Spleen (tissue), 11 donors: Measurements from ENCODE around the gene HOXC5. TPM values are rescaled to one million over a fixed set of nuclear protein-coding genes. Genes with fewer than 3 reads are reported as not detected.

ENCODE experiments used
- DNase-seq: peaks from one replicate; pipeline ENCODE4 v3.0.0-alpha.2; 2020
- H3K27ac ChIP-seq, 8 donors: fragments of 200-600 bp; sonication (generic) in 7 of 8; 1 replicate in 4 of 8; 2 replicates in 4 of 8; pipeline versions ENCODE4 v1.5.0 to v1.8.0; 2016 to 2021; ENCODE audit warnings: inconsistent platforms in 4 of 8, mild to moderate bottlenecking in 4 of 8, moderate library complexity in 1 of 8
- H3K27me3 ChIP-seq, 7 donors: fragments of 200-600 bp; sonication (generic) in 6 of 7; replicated peaks in 1 of 7; 1 replicate in 4 of 7; 2 replicates in 3 of 7; pipeline versions ENCODE4 v1.5.0 to v1.8.0; 2016 to 2021; ENCODE audit warnings: inconsistent platforms in 3 of 7, mild to moderate bottlenecking in 1 of 7
- H3K36me3 ChIP-seq, 6 donors: fragments of 200-600 bp; sonication (generic) in 5 of 6; 1 replicate in 4 of 6; 2 replicates in 2 of 6; pipeline versions ENCODE4 v1.5.0 to v1.8.0; 2016 to 2021; ENCODE audit warnings: inconsistent platforms in 2 of 6
- H3K4me1 ChIP-seq, 6 donors: fragments of 200-600 bp; sonication (generic) in 5 of 6; 1 replicate in 3 of 6; 2 replicates in 3 of 6; pipeline versions ENCODE4 v1.5.0 to v1.8.0; 2016 to 2021; ENCODE audit warnings: inconsistent platforms in 3 of 6
- H3K4me3 ChIP-seq, 8 donors: fragments of 200-600 bp; sonication (generic) in 7 of 8; 1 replicate in 4 of 8; 2 replicates in 4 of 8; pipeline versions ENCODE4 v1.5.0 to v1.8.0; 2016 to 2021; ENCODE audit warnings: inconsistent platforms in 4 of 8, mild to moderate bottlenecking in 4 of 8, moderate library complexity in 2 of 8
- H3K9me3 ChIP-seq, 8 donors: fragments of 200-600 bp; sonication (generic) in 7 of 8; 1 replicate in 4 of 8; 2 replicates in 4 of 8; pipeline versions ENCODE4 v1.5.0 to v1.8.0; 2016 to 2021; ENCODE audit warnings: inconsistent platforms in 4 of 8
- CTCF ChIP-seq, 11 experiments: fragments of 200-600 bp in 7 of 11; fragments of 450-650 bp in 4 of 11; sonication (generic) in 4 of 11; IDR thresholded peaks in 8 of 11; conservative IDR thresholded peaks in 3 of 11; 1 replicate in 7 of 11; 2 replicates in 4 of 11; pipeline versions ENCODE4 v1.4.0 to v1.8.0; 2016 to 2021; ENCODE audit warnings: antibody characterized with exemption in 11 of 11, inconsistent platforms in 4 of 11, mild to moderate bottlenecking in 1 of 11
- POLR2A ChIP-seq, 3 donors: fragments of 450-650 bp; IDR thresholded peaks; one replicate each; pipeline ENCODE4 v1.5.1; 2017; ENCODE audit warnings: antibody characterized with exemption in 3 of 3, mild to moderate bottlenecking in 1 of 3
- POLR2AphosphoS5 ChIP-seq, 3 donors: sonication (generic); formaldehyde crosslinking; IDR thresholded peaks; one replicate each; pipeline ENCODE4 v1.5.1; 2017; ENCODE audit warnings: antibody characterized with exemption in 3 of 3
- WGBS, 5 donors: extraction: QIAGEN DNeasy Blood & Tissue Kit in 3 of 5; methylation state at CpG; one replicate each; pipeline versions ENCODE4 v1.1.5 to v1.1.7; 2013 to 2018; 5-methylcytosine and 5-hydroxymethylcytosine counted together
- intact Hi-C: fragments of 100-400 bp; cut with DNase I; formaldehyde crosslinking; loops from one replicate; pipeline ENCODE4 v1.15.0; 2023; ENCODE audit warnings: low total_unique reads
- polyA plus RNA-seq, 3 donors: library from polyadenylated mRNA; stranded (reverse); fragments of 200-250 nt; gene quantifications; one replicate each; pipeline ENCODE4 v1.2.1, GENCODE V29; 2013
- total RNA-seq, 7 donors: library from RNA; depleted of rRNA in 3 of 7; stranded (reverse); fragments of >200 nt in 3 of 7; fragmentation: NEBNext Ultra II Directional in 4 of 7; extraction: Animal tissue kit (Norgen Biotek cat#: 25700) in 4 of 7; gene quantifications; one replicate each; pipeline versions ENCODE4 v1.1.0 to v1.2.1, GENCODE V29; 2016 to 2021
- donor health status: healthy with polysubstance abuse.
- donor health status: DM: no; HTN: no; CAD: no; lungs with moderate emphysema.
- donor health status: DM: no; HTN: no; CAD: no.
- donor health status: Bipolar disorder and iron deficiency.
- donor health status: healthy.
- donor health status: DM: no; HTN: no; CAD: no.
- donor health status: DM: yes; HTN: yes; CAD: no.

HOXC5 gene
- total and polyA plus RNA-seq, 10 donors, result 0.06 TPM; not detected in 9

GRCh38 chr12:54012631-54013409, 20.0 kb upstream of the HOXC5 start:
- no peak for DNase-seq
- Histone ChIP-seq H3K27me3 (peaks cover 18 to 100% (median 96%) of the 10 kb centered on the region in 7 donors), H3K9me3 (no peaks in the 10 kb centered on the region), H3K4me3 (no peak overlapping the region), H3K4me1 (peaks cover 7 to 50% (median 36%) of the 10 kb centered on the region in 6 donors), H3K36me3 (no peaks in the 10 kb centered on the region), H3K27ac (no peak overlapping the region)
- intact Hi-C loops, result no loop called here
- no peak for TF ChIP-seq POLR2AphosphoS5 (IDR thresholded peaks at IDR 0.05)
- no peak for TF ChIP-seq POLR2A (IDR thresholded peaks at IDR 0.05)
- TF ChIP-seq CTCF (IDR thresholded peaks at IDR 0.05 in 8 of 11, conservative IDR thresholded peaks at IDR 0.05 in 3 of 11), result no peak
- 30 to 37% (median 32%) methylated on average over 6 of the region's 6 CpGs for WGBS, 5 donors

- 5 to 9% (median 6%) methylated on average over 33 to 36 of the region's 36 CpGs for WGBS, 5 donors
- Histone ChIP-seq H3K27me3 (peaks cover 13 to 100% (median 99%) of the 10 kb centered on the region in 7 donors), H3K27ac (no peak overlapping the region), H3K4me1 (peaks cover 7 to 60% (median 45%) of the 10 kb centered on the region in 6 donors), H3K4me3 (peak overlapping the region in 2 of 8 donors; percentile 1 to 49), H3K9me3 (no peaks in the 10 kb centered on the region), H3K36me3 (no peaks in the 10 kb centered on the region)
- no peak for DNase-seq
- intact Hi-C loops, result no loop called here
- no peak for TF ChIP-seq POLR2A (IDR thresholded peaks at IDR 0.05)
- no peak for TF ChIP-seq POLR2AphosphoS5 (IDR thresholded peaks at IDR 0.05)
- peak in 1 of 11 experiments; percentile 4 for TF ChIP-seq CTCF (IDR thresholded peaks at IDR 0.05 in 8 of 11, conservative IDR thresholded peaks at IDR 0.05 in 3 of 11)
These were observed 18.4 kb upstream of the HOXC5 start for GRCh38 chr12:54014377-54015017.

GRCh38 chr12:54015018-54015931, 17.6 kb upstream of the HOXC5 start:
- H3K4me3 ChIP-seq, result no peak overlapping the region
- no peaks in the 10 kb centered on the region for H3K36me3 ChIP-seq
- intact Hi-C loops, result no loop called here
- H3K27me3 ChIP-seq, result peaks cover 13 to 100% (median 97%) of the 10 kb centered on the region in 7 donors
- no peak for DNase-seq
- no peak for TF ChIP-seq POLR2A (IDR thresholded peaks at IDR 0.05)
- TF ChIP-seq CTCF (IDR thresholded peaks at IDR 0.05 in 8 of 11, conservative IDR thresholded peaks at IDR 0.05 in 3 of 11), result no peak
- TF ChIP-seq POLR2AphosphoS5 (IDR thresholded peaks at IDR 0.05), result no peak
- no peaks in the 10 kb centered on the region for H3K9me3 ChIP-seq
- H3K4me1 ChIP-seq, result peaks cover 7 to 59% (median 45%) of the 10 kb centered on the region in 6 donors
- WGBS, 5 donors, result 7 to 11% (median 9%) methylated on average over 23 of the region's 23 CpGs
- H3K27ac ChIP-seq, result no peak overlapping the region
